GM18511 (cell line): Measurements from ENCODE around the gene TNFRSF25.
"Not testable (repeated sequence)": the region's sequence is repeated elsewhere in the genome, so short reads cannot be mapped to it uniquely, and the experiment has no call there.

ENCODE experiments used
- ATAC-seq: cut with Tn5 transposase; IDR thresholded peaks from one replicate; pipeline ENCODE4 v1.9.1; 2021; ENCODE audit warnings: mild to moderate bottlenecking, moderate library complexity; ENCODE audit not compliant: unreplicated experiment

The TNFRSF25 gene

GRCh38 chr1:6470132-6471085, 4.4 kb upstream of the TNFRSF25 start:
- ATAC-seq = no peak

- no peak for ATAC-seq
Observed at GRCh38 chr1:6468729-6469461, 2.9 kb upstream of the TNFRSF25 start.

- no peak for ATAC-seq
Observed at GRCh38 chr1:6467744-6468688, 2.0 kb upstream of the TNFRSF25 start.

- ATAC-seq = no peak
Observed at GRCh38 chr1:6467224-6467623, 1.3 kb upstream of the TNFRSF25 start.

GRCh38 chr1:6466751-6467150, 778 bp upstream of the TNFRSF25 start:
- no peak for ATAC-seq

- ATAC-seq = no peak
Observed at GRCh38 chr1:6465461-6466005, 440 bp downstream of the TNFRSF25 start.

- no peak for ATAC-seq
Observed at GRCh38 chr1:6464915-6465314, 1.1 kb downstream of the TNFRSF25 start.

- ATAC-seq = no peak
Observed at GRCh38 chr1:6464514-6464836, 1.5 kb downstream of the TNFRSF25 start.

- ATAC-seq = no peak
Observed at GRCh38 chr1:6463120-6463412, 2.9 kb downstream of the TNFRSF25 start.

GRCh38 chr1:6462412-6463119, 3.4 kb downstream of the TNFRSF25 start:
- no peak for ATAC-seq

- no peak for ATAC-seq
Observed at GRCh38 chr1:6461538-6462411, 4.2 kb downstream of the TNFRSF25 start.

GRCh38 chr1:6461051-6461530, 4.9 kb downstream of the TNFRSF25 start:
- no peak for ATAC-seq

GRCh38 chr1:6460301-6461050, 5.5 kb downstream of the TNFRSF25 start:
- no peak for ATAC-seq

GRCh38 chr1:6459850-6460265, 6.1 kb downstream of the TNFRSF25 start:
- ATAC-seq = no peak

GRCh38 chr1:6456800-6457466, 9.0 kb downstream of the TNFRSF25 start:
- no peak for ATAC-seq

- ATAC-seq = not testable (repeated sequence)
Observed at GRCh38 chr1:6455752-6456520, 10.0 kb downstream of the TNFRSF25 start.
